ENCODE data around the gene IL22RA1. TPM values are rescaled to one million over a fixed set of nuclear protein-coding genes. Genes with fewer than 3 reads are reported as not detected.

The IL22RA1 gene
- total and polyA plus RNA-seq, 8 donors, result 62.5 to 164 (median 95.3) TPM

GRCh38 chr1:24126018-24126671 lies 16.8 kb downstream of the IL22RA1 start:
- no peak overlapping the region for H3K4me3 ChIP-seq
- H3K27ac ChIP-seq, result peak overlapping the region in 2 of 4 donors; percentile 26 to 63
- H3K27me3 ChIP-seq, result no peaks in the 10 kb centered on the region
- TF ChIP-seq CTCF (IDR thresholded peaks at IDR 0.05), result no peak
- no peak for DNase-seq
- ATAC-seq, result peak in 1 of 4 donors; percentile 2
- FAIRE-seq, result no peak
- H3K36me3 ChIP-seq, result peaks cover 0 to 35% (median 0%) of the 10 kb centered on the region in 3 donors
- intact Hi-C loops (cut with DNase I), result no loop called here
- no peaks in the 10 kb centered on the region for H3K9me3 ChIP-seq
- WGBS, 2 donors, result 33 to 36% methylated on average over 6 of the region's 6 CpGs
- H3K4me1 ChIP-seq, result peaks cover 65 to 76% (median 74%) of the 10 kb centered on the region in 3 donors

- intact Hi-C loops (cut with DNase I), result no loop called here
- Histone ChIP-seq H3K4me1 (peaks cover 70 to 76% (median 76%) of the 10 kb centered on the region in 3 donors), H3K27ac (peak overlapping the region in 2 of 4 donors; percentile 26 to 63), H3K4me3 (no peak overlapping the region), H3K27me3 (no peaks in the 10 kb centered on the region), H3K9me3 (no peaks in the 10 kb centered on the region), H3K36me3 (peaks cover 0 to 28% (median 0%) of the 10 kb centered on the region in 3 donors)
- FAIRE-seq (no peak), ATAC-seq (no peak), DNase-seq (no peak)
- WGBS, 2 donors, result 72 to 78% methylated on average over 4 of the region's 4 CpGs
- no peak for TF ChIP-seq CTCF (IDR thresholded peaks at IDR 0.05)
These were observed 17.5 kb downstream of the IL22RA1 start for GRCh38 chr1:24125456-24125855.

GRCh38 chr1:24124980-24125379 lies 18.0 kb downstream of the IL22RA1 start:
- no peak for ATAC-seq
- WGBS, 2 donors, result 55 to 70% methylated on average over 2 of the region's 2 CpGs
- intact Hi-C loops (cut with DNase I), result no loop called here
- Histone ChIP-seq H3K27ac (peak overlapping the region in 2 of 4 donors; percentile 0 to 32), H3K4me3 (no peak overlapping the region), H3K36me3 (peaks cover 0 to 25% (median 0%) of the 10 kb centered on the region in 3 donors), H3K27me3 (no peaks in the 10 kb centered on the region), H3K9me3 (no peaks in the 10 kb centered on the region), H3K4me1 (peaks cover 75 to 77% (median 77%) of the 10 kb centered on the region in 3 donors)
- TF ChIP-seq CTCF (IDR thresholded peaks at IDR 0.05), result no peak
- FAIRE-seq, result no peak
- no peak for DNase-seq

- no peak for FAIRE-seq
- no peaks in the 10 kb centered on the region for H3K27me3 ChIP-seq
- intact Hi-C loops (cut with DNase I), result no loop called here
- H3K4me1 ChIP-seq, result peaks cover 76 to 78% (median 77%) of the 10 kb centered on the region in 3 donors
- ATAC-seq, result no peak
- no peak for DNase-seq
- no peak overlapping the region for H3K4me3 ChIP-seq
- TF ChIP-seq CTCF (IDR thresholded peaks at IDR 0.05), result no peak
- peaks cover 0 to 25% (median 0%) of the 10 kb centered on the region in 3 donors for H3K36me3 ChIP-seq
- WGBS, 2 donors, result 78 to 88% methylated on average over 6 of the region's 6 CpGs
- H3K27ac ChIP-seq, result peak overlapping the region in 2 of 4 donors; percentile 0 to 43
- no peaks in the 10 kb centered on the region for H3K9me3 ChIP-seq
These were observed 19.3 kb downstream of the IL22RA1 start for GRCh38 chr1:24123611-24124010.

- no peak for FAIRE-seq
- peaks cover 78 to 80% (median 80%) of the 10 kb centered on the region in 3 donors for H3K4me1 ChIP-seq
- no peak for ATAC-seq
These were observed 20.2 kb downstream of the IL22RA1 start for GRCh38 chr1:24122776-24123175.

More at GRCh38 chr1:24122776-24123175, 20.2 kb downstream of the IL22RA1 start:
- H3K36me3 ChIP-seq, result peaks cover 0 to 25% (median 0%) of the 10 kb centered on the region in 3 donors
- DNase-seq, result peak in 1 of 6 donors; percentile 26
- no peak overlapping the region for H3K27ac ChIP-seq
- H3K9me3 ChIP-seq, result no peaks in the 10 kb centered on the region
- no peak for TF ChIP-seq CTCF (IDR thresholded peaks at IDR 0.05)
- WGBS, 2 donors, result 70 to 84% methylated on average over 7 of the region's 7 CpGs
- no peak overlapping the region for H3K4me3 ChIP-seq
- intact Hi-C loops (cut with DNase I), result no loop called here
- H3K27me3 ChIP-seq, result no peaks in the 10 kb centered on the region
